NCI-H1092 (cell line): ENCODE data around the gene CEACAM8.
"Not testable (repeated sequence)": the region's sequence is repeated elsewhere in the genome, so short reads cannot be mapped to it uniquely, and the experiment has no call there.

ENCODE experiments used
- DNase-seq: peaks from one replicate; lab custom pipeline; 2025; lab: John Stamatoyannopoulos, UW

CEACAM8 gene

DNA sequence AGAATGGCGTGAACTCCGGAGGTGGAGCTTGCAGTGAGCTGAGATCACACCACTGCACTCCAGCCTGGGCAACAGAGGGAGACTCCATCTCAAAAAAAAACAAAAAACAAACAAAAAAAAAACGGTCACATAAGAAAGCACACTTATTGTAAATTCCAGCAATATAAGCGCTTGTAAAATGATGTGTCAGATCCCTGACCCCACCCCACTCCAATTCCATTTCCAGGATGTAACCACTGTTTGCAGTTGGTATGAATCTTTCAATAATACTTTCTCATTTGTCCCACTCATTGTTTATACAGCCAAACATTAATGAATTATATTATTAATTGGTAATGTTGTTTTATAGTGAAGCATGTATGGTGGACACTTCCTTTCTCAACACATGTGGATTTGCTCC is 50.6 kb downstream of the CEACAM8 start:
- DNase-seq = no peak

DNA sequence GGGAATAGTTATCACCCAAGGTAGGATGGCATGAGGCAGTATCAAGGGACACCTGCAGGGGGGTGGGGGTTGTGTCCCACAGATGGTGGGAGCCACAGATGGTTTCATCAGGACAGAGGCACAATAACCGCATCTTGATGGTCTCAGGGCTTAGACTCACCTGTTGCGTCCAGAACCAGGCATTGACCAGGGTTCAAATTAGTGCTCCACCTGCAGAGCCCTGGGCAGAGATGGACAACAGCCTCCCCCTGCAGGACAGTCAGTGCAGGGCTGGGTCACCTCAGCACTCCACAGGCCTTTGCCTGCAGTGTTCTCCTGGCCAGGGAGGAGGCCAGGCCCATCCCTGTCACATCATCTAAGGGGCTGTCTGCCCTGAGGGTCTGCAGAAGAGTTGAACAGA is 51.9 kb downstream of the CEACAM8 start:
- no peak for DNase-seq

DNA sequence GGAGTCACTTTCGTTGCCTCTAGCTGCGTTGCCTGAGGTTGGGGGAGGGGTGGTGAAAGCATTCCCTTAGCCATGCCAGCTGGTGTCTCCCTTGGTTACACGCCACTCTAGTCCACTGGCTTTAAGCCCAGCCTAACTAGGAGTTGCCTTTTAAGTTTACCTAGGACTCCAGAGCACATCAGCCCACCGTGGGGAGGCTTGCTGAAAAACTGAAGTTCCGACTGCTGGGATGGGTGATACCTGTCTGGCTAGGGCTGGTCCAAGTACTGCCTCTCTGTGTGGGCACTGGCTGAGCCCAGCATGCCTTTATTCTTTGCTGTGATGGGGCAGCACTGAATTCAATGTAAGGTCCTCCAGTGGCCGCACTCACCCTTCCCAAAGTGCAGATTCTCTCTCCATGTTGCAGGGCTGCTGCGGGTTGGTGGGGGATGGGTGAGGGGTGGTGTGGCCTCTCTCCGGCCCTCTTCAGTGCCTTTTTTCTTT is 54.6 kb downstream of the CEACAM8 start:
- DNase-seq = peak; percentile 43

DNA sequence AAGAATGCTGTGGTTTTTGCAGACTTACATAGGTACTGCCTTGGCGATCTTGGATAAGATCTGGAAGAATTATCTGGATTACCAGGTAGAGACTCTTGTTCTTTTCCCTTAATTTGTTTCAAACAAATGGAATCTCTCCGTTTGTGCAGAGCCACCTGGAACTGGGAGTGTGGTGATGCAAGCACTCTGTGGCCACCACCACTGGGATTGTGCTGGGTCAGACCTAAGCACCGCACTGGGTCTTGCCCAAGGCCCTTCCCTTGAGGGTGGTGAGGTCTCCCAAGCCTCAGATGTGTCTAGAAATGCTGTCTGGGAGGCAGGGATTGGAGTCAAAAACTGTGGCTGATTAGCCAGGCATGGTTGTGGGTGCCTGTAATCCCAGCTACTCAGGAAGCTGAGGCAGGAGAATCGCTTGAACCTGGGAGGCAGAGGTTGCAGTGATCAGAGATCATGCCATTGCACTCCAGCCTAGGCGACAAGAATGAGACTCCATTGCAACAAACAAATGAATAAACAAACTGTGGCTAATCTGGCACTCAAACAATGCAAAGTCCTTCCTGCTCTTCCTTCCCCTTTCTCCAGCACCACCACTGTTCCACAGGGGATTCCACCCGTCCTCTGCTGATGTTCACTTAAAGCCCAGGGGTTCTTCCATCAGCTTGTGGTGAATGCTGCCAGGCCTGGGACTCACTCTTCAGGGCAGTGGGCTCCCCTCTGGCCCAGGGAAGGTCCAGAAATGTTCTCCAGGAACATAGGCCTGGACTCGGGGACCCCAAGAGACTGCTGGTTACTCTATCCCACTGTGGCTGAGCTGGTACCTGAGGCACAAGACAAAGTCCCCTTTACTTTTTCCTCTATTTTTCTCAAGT is 55.6 kb downstream of the CEACAM8 start:
- no peak for DNase-seq

DNA sequence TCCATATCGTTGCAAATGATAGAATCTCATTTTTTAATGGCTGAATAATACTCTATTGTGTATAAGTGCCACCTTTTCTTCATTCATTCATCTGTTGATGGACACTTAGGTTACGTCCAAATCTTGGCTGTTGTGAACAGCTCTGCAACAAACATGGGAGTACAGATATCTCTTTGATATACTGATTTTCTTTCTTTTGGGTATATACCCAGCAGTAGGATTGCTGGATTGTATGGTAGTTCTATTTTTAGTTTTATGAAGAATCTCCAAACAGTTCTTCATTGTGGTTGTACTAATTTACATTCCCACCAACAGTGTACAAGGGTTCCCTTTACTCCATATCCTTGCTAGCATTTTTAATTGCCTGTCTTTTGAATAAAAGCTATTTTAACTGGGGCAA is 59.4 kb downstream of the CEACAM8 start:
- DNase-seq = not testable (repeated sequence)

DNA sequence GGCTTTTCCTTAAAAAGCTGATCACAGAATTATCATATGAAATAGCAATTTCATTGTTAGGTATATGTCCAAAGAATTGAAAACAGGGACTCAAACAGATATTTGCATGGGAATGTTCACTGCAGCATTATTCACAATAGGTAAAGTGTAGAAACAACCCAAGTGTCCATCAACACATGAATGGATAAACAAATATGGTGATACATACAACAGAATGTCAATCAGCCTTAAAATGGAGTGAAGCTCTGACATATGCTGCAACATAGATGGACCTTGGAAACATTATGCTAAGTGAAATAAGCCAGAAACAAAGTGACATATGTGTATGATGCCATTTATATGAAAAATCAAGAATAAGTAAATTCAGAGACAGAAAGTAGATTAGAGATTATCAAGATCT is 60.3 kb downstream of the CEACAM8 start:
- DNase-seq = no peak

DNA sequence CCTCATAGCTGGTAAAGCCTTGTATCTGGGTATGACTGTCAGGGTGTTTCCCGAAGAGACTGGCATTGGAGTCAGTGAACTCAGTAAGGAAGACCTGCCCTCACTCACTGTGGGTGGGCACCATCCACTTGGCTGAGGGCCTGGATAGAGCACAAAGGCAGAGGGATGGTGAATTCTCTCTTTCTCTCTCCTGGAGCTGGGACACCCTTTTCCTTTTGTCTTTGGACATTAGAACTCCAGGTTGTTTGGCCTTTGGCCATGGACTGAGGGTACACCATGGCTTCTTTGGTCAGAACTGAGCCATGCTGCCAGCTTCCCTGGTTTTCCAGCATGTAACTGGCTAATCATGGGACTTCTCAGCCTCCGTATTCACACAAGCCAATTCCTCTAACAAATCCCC is 61.8 kb downstream of the CEACAM8 start:
- no peak for DNase-seq

DNA sequence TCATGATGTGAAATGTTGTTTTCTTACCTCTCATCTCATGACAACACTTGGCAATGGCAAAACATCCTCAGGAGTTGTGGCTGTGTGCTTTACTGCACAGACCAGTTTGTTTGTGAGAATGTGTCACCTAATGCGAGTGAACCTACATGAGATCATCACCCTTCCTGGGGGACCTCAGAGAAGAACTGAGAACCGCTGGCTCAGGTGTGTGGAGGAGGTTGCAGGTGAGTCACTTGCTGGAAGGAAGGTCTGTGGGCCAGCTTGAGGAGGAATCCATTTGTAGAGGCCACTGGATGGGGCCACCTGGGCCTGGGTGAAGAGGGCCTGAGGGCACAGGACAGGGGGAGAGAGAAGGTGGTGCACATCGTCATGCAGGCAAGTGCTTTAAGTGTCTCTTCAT is 63.4 kb downstream of the CEACAM8 start:
- DNase-seq = no peak
